HUES64 (cell line): Measurements from ENCODE around the gene HMG20B.

Experiments used
- H3K27ac ChIP-seq: 2 replicates; pipeline ENCODE4 v1.7.0; 2013; ENCODE audit warnings: low read depth, low read length, inconsistent platforms
- H3K27me3 ChIP-seq: 2 replicates; pipeline ENCODE4 v1.6.1; 2013; ENCODE audit warnings: mild to moderate bottlenecking, low read length; ENCODE audit not compliant: insufficient read depth
- H3K36me3 ChIP-seq: 2 replicates; pipeline ENCODE4 v1.6.1; 2013; ENCODE audit warnings: mild to moderate bottlenecking, low read length; ENCODE audit not compliant: insufficient read depth
- H3K4me1 ChIP-seq: 2 replicates; pipeline ENCODE4 v1.6.1; 2013; ENCODE audit warnings: mild to moderate bottlenecking, low read length, moderate library complexity; ENCODE audit not compliant: insufficient read depth
- H3K4me3 ChIP-seq: 2 replicates; pipeline ENCODE4 v1.5.1; 2013; ENCODE audit warnings: mild to moderate bottlenecking, low read length, moderate library complexity
- H3K9ac ChIP-seq: 2 replicates; pipeline ENCODE4 v1.6.1; 2013; ENCODE audit warnings: mild to moderate bottlenecking, low read depth, low read length
- H3K9me3 ChIP-seq: 2 replicates; pipeline ENCODE4 v1.6.1; 2013; ENCODE audit warnings: low read depth, low read length; ENCODE audit not compliant: insufficient read depth
- WGBS: fragments of 150-250, 120-280 bp; methylation state at CpG from one replicate; pipeline ENCODE4 v1.1.7; 2013; ENCODE audit warnings: missing lambda C conversion rate; 5-methylcytosine and 5-hydroxymethylcytosine counted together

HMG20B gene

DNA sequence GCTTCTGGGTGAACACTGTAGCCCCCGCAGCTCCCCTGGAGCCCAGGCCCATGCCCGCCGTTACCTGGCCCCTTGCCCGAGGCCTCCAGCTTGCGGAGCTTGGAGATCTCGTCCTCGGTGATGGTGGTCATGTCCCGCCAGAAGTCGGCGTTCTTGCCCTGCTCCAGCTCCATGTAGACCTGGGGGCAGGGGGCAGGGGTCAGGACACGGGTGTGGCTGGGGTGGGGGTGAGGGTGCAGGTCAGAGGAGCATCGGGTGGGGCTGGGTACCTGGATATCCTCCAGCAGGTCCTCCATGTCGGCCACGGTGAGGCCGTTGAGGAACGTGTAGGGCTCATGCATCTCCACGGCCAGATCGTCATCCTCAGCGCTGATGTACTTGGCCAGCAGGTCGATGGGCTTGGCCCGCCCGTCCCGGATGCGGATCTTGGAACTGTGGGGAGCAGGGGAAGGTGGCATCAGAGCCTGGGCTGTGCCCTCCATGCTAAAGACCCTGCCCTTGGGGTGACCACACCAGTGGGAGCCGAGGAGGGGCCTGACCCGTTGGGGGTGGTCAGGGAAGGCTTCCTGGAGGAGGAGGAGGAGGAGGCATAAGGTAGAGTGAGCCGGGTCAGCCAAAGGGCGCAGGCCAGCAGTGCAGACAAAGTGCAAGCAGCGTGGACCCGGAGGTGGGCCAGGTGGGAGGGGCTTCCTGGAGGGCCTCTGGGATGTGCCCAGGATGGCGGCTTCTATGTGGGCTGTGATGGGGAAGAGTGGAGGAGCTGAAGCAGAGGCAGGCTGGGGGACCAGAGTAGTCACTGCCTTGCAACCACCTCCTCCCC lies 46.3 kb downstream of the HMG20B start:
- Histone ChIP-seq H3K27ac (no peak overlapping the region), H3K9ac (no peak overlapping the region), H3K27me3 (no peaks in the 10 kb centered on the region), H3K4me1 (no peaks in the 10 kb centered on the region), H3K36me3 (peaks cover 17% of the 10 kb centered on the region), H3K9me3 (no peaks in the 10 kb centered on the region), H3K4me3 (no peak overlapping the region)
- WGBS = 92% methylated on average over 31 of the region's 31 CpGs

DNA sequence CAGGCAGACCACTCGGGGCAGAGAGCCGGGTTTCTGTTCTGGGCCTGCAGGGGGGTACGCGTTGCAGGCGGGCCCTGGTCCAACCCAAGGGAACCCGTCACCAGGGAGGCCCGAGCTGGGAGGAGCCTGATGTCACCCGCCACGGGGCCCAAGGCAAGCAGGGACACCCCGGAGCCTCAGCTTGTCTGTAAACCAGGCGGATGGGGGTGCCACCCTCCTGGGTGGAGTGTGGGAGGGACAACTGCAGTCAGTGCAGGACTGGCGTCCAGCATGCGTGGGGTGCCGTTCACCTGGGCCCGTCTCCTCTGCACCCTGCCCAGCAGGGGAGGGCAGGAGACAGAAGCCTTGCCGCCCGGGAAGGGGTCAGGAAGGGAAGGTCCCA lies 46.9 kb downstream of the HMG20B start:
- no peaks in the 10 kb centered on the region for H3K9me3 ChIP-seq
- peaks cover 17% of the 10 kb centered on the region for H3K36me3 ChIP-seq
- H3K9ac ChIP-seq = no peak overlapping the region
- no peaks in the 10 kb centered on the region for H3K4me1 ChIP-seq
- H3K4me3 ChIP-seq = no peak overlapping the region
- WGBS = 93% methylated on average over 17 of the region's 17 CpGs
- no peak overlapping the region for H3K27ac ChIP-seq
- no peaks in the 10 kb centered on the region for H3K27me3 ChIP-seq

DNA sequence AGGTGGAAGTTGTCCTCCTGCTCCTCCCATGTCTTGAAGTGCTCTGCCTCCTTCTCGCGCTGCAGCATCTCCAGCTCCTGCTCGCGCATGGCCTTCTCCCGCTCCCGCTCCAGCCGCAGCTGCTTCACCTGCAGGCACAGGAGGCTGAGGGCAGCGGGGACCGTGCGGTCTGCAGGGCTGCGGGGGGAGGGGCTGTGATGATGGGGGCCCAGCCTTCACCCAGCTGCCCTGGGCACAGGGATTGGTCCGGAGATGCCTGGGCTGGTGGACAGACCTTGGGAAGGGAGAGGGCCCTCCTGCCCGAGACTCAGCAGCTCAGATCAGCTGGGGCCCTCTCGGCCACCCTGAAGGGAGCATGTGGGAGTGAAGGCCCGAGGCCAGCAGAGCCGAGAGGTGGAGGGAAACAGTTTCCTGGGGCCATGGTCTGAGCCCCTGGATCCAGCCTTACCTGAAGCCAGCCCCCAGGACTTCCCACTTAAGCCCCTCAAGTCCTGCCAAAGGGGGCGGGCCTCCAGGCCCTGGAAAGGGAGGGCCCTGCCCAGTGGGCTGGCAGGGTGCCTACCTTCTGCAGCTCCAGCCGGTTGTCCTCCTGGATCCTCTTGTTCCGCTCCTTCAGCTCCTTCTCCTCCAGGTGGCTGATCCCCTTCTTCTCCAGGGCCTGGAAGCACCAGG lies 47.5 kb downstream of the HMG20B start:
- H3K27me3 ChIP-seq = no peaks in the 10 kb centered on the region
- H3K36me3 ChIP-seq = peaks cover 17% of the 10 kb centered on the region
- WGBS = 92% methylated on average over 19 of the region's 19 CpGs
- no peak overlapping the region for H3K4me3 ChIP-seq
- H3K27ac ChIP-seq = no peak overlapping the region
- H3K9ac ChIP-seq = no peak overlapping the region
- no peaks in the 10 kb centered on the region for H3K9me3 ChIP-seq
- no peaks in the 10 kb centered on the region for H3K4me1 ChIP-seq

DNA sequence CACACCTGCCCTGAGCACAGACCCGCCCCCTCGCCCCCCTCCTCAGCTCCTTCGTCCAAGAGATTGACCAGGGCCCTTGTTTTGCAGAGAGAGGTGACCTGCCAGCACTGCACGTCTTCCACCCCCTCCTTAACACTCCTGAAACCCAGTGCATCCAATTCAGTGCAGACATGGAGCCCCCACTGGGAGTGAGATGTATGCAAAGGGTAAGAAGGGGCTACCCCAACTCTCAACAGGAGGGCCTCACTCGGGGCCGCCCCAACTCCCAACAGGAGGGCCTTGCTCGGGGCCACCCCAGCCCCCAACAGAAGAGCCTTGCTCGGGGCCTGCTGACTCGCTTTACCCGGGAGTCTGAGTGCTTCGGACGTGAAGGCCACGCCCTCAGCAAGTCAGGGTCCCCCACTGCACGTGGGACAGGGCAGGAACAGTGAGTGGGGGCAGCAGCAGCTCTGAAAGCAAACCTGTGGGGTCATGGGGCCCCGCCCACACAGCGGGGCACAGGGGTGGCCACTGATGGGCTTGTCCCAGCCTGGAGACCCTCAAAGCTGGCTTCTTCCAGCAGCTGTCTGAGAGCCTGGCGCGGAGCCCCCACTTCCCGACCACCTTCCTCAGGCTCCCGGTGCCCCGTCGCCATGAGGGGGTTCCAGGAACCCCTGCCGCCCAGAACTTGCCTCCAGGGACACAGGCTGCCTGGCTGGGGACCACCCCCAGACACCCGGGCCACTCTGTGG lies 48.2 kb downstream of the HMG20B start:
- no peaks in the 10 kb centered on the region for H3K27me3 ChIP-seq
- no peak overlapping the region for H3K9ac ChIP-seq
- H3K4me3 ChIP-seq = no peak overlapping the region
- no peaks in the 10 kb centered on the region for H3K9me3 ChIP-seq
- WGBS = 94% methylated on average over 23 of the region's 24 CpGs
- peaks cover 17% of the 10 kb centered on the region for H3K36me3 ChIP-seq
- no peaks in the 10 kb centered on the region for H3K4me1 ChIP-seq
- H3K27ac ChIP-seq = no peak overlapping the region

DNA sequence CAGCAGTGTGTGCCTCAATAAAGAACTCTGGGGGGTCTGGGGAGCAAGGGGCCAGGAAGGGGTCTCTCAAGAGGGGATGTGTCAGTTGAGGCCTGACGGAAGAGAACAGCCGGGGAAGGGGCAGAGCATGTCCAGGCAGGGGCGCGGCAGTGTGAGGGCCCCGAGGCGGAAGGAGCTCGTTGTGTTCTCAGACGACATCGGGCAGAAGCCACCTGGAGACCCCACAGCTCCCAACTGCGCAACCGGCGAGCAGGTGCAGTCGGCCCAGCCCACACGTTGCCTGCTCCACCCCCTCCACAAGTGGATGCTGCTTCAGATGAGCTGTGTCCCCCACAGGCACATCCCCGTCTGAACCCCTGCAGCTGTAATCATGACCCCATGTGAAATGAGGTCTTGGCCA lies 48.9 kb downstream of the HMG20B start:
- no peaks in the 10 kb centered on the region for H3K27me3 ChIP-seq
- H3K9ac ChIP-seq = no peak overlapping the region
- H3K9me3 ChIP-seq = no peaks in the 10 kb centered on the region
- no peak overlapping the region for H3K4me3 ChIP-seq
- H3K4me1 ChIP-seq = no peaks in the 10 kb centered on the region
- H3K36me3 ChIP-seq = peaks cover 17% of the 10 kb centered on the region
- no peak overlapping the region for H3K27ac ChIP-seq
- 92% methylated on average over 15 of the region's 15 CpGs for WGBS

DNA sequence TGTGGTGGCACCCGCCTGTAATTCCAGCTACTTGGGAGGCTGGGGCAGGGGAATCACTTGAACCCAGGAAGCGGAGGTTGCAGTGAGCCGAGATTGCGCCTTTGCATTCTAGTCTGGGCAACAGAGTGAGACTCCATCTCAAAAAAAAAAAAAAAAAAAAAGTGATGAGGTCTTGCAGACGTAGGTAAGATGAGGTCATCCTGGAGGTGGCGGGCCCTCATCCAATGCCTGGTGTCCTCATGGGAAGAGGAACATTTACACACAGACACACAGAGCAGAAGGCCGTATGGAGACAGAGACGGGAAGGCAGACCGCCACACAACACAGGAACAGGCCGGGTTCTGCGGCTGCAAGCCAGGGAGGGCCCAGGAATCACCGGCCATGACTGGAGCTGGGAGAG lies 49.5 kb downstream of the HMG20B start:
- Histone ChIP-seq H3K9me3 (no peaks in the 10 kb centered on the region), H3K9ac (no peak overlapping the region)
- 94% methylated on average over 12 of the region's 12 CpGs for WGBS

DNA sequence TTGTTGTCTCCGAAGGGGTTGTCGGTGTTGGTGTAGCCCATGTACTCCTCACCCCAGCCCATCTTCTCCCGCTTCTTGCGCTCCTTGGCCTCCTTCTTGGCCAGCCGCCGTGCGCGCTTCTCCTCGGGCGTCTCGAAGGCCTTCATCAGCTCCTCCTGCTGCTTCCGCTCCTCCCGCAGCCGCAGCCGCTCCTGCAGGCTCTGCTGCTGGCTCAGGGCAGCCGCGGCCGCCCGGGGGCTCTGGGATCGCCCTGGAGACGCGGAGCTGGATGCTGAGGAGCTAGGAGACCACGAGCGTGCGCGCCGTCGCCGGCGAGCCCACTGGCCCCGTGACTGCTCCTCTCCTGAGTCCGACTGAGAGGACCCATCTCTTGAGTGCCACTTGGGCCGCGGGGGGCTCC lies 51.0 kb downstream of the HMG20B start:
- Histone ChIP-seq H3K4me3 (no peak overlapping the region), H3K27me3 (no peaks in the 10 kb centered on the region), H3K9me3 (no peaks in the 10 kb centered on the region), H3K9ac (no peak overlapping the region), H3K27ac (no peak overlapping the region), H3K4me1 (no peaks in the 10 kb centered on the region), H3K36me3 (peaks cover 17% of the 10 kb centered on the region)
- 95% methylated on average over 34 of the region's 34 CpGs for WGBS

More for the DNA sequence above, 49.5 kb downstream of the HMG20B start:
- H3K27ac ChIP-seq = no peak overlapping the region
- H3K4me1 ChIP-seq = no peaks in the 10 kb centered on the region
- peaks cover 17% of the 10 kb centered on the region for H3K36me3 ChIP-seq
- H3K4me3 ChIP-seq = no peak overlapping the region
- no peaks in the 10 kb centered on the region for H3K27me3 ChIP-seq

DNA sequence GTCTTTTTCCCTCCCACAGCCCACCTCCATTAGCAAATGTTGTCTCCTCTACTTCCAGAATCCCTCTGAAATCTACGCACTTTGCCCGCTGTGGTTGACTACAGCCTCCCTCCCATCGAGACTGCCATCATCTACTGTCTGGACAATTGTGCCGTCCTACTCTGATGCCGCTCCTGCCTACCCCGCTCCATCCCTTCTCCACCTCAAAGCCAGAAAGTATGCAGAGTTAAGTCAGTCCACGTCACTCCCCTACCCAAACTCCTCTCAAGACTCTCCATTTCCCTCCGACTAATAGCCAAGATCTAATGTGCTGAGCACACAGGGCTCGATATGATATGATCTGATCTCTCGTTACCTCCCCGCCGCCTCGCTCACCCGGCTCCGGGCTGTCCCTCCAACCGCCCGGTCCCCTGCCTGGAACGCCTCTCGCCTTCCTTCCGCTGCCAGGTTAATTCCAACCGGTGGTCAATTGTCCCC lies 53.3 kb downstream of the HMG20B start:
- Histone ChIP-seq H3K27ac (peak overlapping the region; percentile 98), H3K4me1 (no peaks in the 10 kb centered on the region), H3K27me3 (no peaks in the 10 kb centered on the region), H3K9me3 (no peaks in the 10 kb centered on the region), H3K36me3 (peaks cover 17% of the 10 kb centered on the region), H3K9ac (peak overlapping the region; percentile 87), H3K4me3 (peak overlapping the region; percentile 94)
- 2% methylated on average over 21 of the region's 21 CpGs for WGBS

DNA sequence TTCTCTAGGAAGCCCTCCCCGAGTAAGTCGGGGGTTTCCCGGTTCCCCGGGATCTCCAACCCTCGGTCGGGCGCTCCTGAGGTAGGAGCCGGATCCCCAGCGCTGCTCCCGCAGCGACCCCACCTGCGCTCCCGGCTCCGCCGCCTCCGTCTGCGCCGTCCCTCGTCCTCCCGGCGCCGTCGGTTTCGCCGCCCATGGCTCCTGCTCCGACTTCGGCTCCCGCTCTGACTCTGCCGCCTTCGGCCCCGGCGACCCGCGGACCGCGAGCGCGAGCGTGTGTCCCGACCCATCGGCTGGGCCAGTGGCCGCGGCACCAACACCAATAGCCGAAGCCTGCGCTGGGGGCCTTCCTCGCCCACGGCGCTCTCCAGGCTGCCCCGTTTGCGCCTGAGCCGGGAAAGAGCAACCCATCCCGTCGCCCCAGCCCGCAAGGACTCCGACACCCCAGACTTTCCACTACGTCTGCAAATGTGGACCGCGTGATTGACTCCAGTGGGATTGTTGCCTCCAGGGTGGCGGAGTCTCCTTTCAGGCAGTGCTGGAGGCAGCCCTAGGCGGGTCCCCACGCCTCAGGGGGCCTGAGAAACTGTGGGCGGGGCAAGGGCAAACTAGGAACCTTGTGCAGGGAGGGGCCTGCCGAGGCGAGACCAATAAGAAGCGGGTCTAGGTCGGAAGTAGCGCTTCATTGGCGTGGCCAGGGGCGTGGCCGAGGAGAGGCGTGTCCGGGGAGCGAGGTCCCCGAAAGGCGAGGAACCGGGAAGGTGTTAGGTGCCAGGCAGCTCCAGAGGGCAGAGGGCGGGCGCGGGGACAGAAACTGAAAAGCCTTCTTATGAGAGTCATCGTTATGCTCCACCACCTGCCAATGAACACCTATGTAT lies 54.0 kb downstream of the HMG20B start, which contains the start of gene CACTIN:
CACTIN (minus strand) TSS at position 318 of the 878 bp plus-strand sequence; CDS start at position 290, 28 bp downstream.
- under 1% methylated on average over 79 of the region's 80 CpGs for WGBS
- Histone ChIP-seq H3K9me3 (no peaks in the 10 kb centered on the region), H3K27ac (peak within 1 kb of the TSS; percentile 98), H3K27me3 (no peaks in the 10 kb centered on the region), H3K9ac (peak within 1 kb of the TSS; percentile 87), H3K36me3 (peaks cover 12% of the 10 kb centered on the region), H3K4me3 (peak within 1 kb of the TSS; percentile 94), H3K4me1 (no peaks in the 10 kb centered on the region)

DNA sequence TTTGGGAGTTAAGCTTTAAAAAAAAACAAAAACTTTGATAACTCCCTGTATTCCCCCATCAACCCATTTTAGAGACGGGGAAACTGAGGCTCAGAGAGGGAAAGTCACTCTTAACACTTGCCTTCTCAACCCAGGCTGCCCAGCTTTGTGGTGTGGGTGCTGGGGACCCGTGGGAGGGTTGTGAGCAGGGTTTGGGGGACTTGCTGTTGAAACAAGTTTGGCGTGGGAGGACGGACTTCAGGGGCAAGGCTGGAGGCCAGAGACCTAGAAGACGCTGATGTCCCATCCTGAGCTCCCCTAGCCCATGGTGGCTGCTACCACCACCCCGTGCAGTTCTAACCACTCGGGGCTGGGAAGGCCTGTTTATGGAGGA lies 54.6 kb downstream of the HMG20B start:
- WGBS = 73% methylated on average over 7 of the region's 7 CpGs
- Histone ChIP-seq H3K27ac (no peak overlapping the region), H3K36me3 (peaks cover 10% of the 10 kb centered on the region), H3K9me3 (no peaks in the 10 kb centered on the region), H3K4me3 (no peak overlapping the region; the same call in 1 of the 2 replicates), H3K9ac (no peak overlapping the region), H3K27me3 (no peaks in the 10 kb centered on the region), H3K4me1 (no peaks in the 10 kb centered on the region)
